Measurements from ENCODE around the gene PHF19. TPM values are rescaled to one million over a fixed set of nuclear protein-coding genes. Genes with fewer than 3 reads are reported as not detected.
A peak's percentile ranks its signal among the peaks of the same experiment; 100 is the strongest.

Gene PHF19
- total RNA-seq, 2 donors from 2014 or later, result 19.9 to 37.6 TPM

GRCh38 chr9:120859361-120859760 lies 17.6 kb downstream of the PHF19 start:
- Histone ChIP-seq H3K27me3 (replicated peaks; ENCODE audit: insufficient read depth) (no peaks in the 10 kb centered on the region), H3K9me3 (no peaks in the 10 kb centered on the region), H3K4me1 (replicated peaks) (peaks cover 5% of the 10 kb centered on the region), H3K27ac (no peak overlapping the region), H3K4me3 (no peak overlapping the region), H3K36me3 (peaks cover 0 to 12% of the 10 kb centered on the region in 2 donors)
- no peak for DNase-seq (ENCODE audit: low spot score)
- intact Hi-C loops (cut with DNase I), result no loop called here
- TF ChIP-seq, protein P1, sequence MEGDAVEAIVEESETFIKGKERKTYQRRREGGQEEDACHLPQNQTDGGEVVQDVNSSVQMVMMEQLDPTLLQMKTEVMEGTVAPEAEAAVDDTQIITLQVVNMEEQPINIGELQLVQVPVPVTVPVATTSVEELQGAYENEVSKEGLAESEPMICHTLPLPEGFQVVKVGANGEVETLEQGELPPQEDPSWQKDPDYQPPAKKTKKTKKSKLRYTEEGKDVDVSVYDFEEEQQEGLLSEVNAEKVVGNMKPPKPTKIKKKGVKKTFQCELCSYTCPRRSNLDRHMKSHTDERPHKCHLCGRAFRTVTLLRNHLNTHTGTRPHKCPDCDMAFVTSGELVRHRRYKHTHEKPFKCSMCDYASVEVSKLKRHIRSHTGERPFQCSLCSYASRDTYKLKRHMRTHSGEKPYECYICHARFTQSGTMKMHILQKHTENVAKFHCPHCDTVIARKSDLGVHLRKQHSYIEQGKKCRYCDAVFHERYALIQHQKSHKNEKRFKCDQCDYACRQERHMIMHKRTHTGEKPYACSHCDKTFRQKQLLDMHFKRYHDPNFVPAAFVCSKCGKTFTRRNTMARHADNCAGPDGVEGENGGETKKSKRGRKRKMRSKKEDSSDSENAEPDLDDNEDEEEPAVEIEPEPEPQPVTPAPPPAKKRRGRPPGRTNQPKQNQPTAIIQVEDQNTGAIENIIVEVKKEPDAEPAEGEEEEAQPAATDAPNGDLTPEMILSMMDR (IDR thresholded peaks at IDR 0.05), result no peak
- TF ChIP-seq POLR2A (IDR thresholded peaks at IDR 0.05) (no peak), POLR2AphosphoS5 (IDR thresholded peaks at IDR 0.05) (no peak)
- 71% methylated on average over 6 of the region's 6 CpGs for WGBS

DNA sequence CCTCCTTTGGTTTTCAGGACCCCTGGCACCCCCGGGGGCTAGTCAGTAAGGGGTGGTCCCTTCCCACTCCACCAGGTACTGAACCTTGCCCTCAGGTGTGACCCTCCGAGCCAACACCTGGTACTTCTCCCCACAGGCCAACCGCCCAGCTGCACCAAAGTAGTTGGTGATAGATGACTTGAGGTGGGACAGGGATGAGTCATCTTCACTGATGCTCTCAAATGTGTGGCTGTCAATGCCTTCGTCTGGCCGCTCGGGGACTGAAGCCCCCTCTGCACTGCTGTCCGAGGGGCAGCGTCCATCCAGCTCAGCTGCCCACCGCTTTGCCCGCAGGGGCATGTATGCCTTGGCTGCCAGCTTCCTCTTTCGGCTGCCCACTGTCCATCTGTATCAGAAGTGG lies 19.1 kb downstream of the PHF19 start:
- Histone ChIP-seq H3K9me3 (no peaks in the 10 kb centered on the region), H3K27ac (peak overlapping the region in 1 of 2 donors; percentile 38), H3K36me3 (peaks cover 0 to 4% of the 10 kb centered on the region in 2 donors), H3K4me3 (no peak overlapping the region), H3K27me3 (replicated peaks; ENCODE audit: insufficient read depth) (no peaks in the 10 kb centered on the region), H3K4me1 (replicated peaks) (peaks cover 5% of the 10 kb centered on the region)
- intact Hi-C loops (cut with DNase I), result no loop called here
- DNase-seq (ENCODE audit: low spot score), result no peak
- 92% methylated on average over 11 of the region's 11 CpGs for WGBS
- TF ChIP-seq POLR2AphosphoS5 (IDR thresholded peaks at IDR 0.05) (no peak), POLR2A (IDR thresholded peaks at IDR 0.05) (no peak)
- TF ChIP-seq, protein P1 (IDR thresholded peaks at IDR 0.05), result no peak

DNA sequence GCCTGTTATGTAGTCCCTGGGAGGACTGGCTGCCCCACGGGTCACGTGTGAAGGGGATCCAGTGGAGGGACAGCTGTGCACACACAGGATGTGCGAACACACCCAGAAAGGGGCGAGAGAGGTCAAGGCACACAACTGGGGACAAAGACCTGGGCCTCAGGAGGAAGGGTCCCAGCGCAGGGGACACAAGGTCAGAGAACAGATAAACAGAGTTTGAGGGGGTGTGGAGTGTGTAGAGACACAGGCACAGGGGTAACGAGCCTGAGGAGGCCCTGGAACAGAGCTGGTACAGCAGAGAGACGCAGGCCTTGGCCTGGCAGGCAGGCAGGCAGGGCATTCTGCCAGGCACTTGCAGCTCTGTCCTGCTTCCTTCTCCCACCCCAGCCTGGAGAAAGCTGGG lies 19.5 kb downstream of the PHF19 start:
- no peak for TF ChIP-seq POLR2A (IDR thresholded peaks at IDR 0.05)
- no peak for TF ChIP-seq POLR2AphosphoS5 (IDR thresholded peaks at IDR 0.05)
- TF ChIP-seq, protein P1 (IDR thresholded peaks at IDR 0.05), result no peak
- Histone ChIP-seq H3K36me3 (peaks cover 0 to under 1% of the 10 kb centered on the region in 2 donors), H3K9me3 (no peaks in the 10 kb centered on the region), H3K4me1 (replicated peaks) (peaks cover 5% of the 10 kb centered on the region), H3K27ac (peak overlapping the region; percentile 37 to 38), H3K4me3 (no peak overlapping the region), H3K27me3 (replicated peaks; ENCODE audit: insufficient read depth) (no peaks in the 10 kb centered on the region)
- WGBS, result 51% methylated on average over 7 of the region's 7 CpGs
- intact Hi-C loops (cut with DNase I), result no loop called here
- DNase-seq (ENCODE audit: low spot score), result no peak

- peak overlapping the region in 1 of 2 donors; percentile 37 for H3K27ac ChIP-seq
- H3K4me3 ChIP-seq, result no peak overlapping the region
- TF ChIP-seq POLR2AphosphoS5 (IDR thresholded peaks at IDR 0.05) (peak; percentile 58), POLR2A (IDR thresholded peaks at IDR 0.05) (no peak)
- TF ChIP-seq, protein P1 (IDR thresholded peaks at IDR 0.05), result no peak
- DNase-seq (ENCODE audit: low spot score), result peak; percentile 63
- H3K36me3 ChIP-seq, result no peaks in the 10 kb centered on the region
- intact Hi-C loops (cut with DNase I), result no loop called here
- H3K27me3 ChIP-seq (replicated peaks; ENCODE audit: insufficient read depth), result no peaks in the 10 kb centered on the region
- H3K4me1 ChIP-seq (replicated peaks), result peaks cover 5% of the 10 kb centered on the region
- WGBS, result 54% methylated on average over 2 of the region's 4 CpGs
- H3K9me3 ChIP-seq, result no peaks in the 10 kb centered on the region
These were observed 20.3 kb downstream of the PHF19 start for GRCh38 chr9:120856700-120857099.

DNA sequence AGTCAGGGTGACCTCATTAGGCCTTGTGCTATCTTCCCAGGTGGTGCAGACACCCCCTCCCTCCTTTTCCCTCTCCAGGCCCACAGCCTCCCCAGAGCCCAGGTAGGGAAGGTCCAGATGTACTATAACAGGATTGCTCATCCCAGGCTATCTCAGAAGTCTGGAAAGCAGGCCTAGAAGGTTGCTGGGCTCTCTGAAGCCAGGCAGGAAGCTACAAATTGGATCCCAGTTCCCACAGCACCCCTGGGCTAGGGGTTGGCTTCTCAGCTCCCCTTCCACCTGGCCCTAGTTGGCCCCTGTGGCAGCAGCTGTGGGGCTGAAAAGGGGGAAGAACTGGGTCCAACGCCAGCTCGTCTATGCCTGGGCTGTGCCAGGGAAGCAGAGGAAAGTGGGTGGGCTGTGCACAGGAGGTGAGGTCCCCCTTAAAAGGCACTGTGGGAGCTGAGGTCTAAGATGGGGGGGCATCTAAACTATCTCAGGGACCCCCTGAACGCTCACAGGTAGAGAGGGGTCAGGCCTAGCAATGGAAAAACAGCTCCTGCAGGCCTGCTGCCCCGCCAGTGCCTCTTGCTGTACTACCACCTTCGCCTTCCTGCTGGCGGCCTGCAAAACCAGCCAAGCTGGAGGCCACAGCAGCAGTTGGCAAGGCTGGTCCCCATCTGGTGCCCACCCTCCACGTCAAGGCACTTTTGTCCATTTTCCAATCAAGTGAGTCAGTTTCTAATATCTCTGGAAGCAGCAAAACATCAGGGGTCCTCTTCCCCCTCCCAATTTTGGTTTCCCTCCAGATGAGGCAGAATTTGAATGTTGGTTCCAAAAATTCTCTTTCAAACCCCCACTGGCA lies 20.9 kb downstream of the PHF19 start:
- Histone ChIP-seq H3K36me3 (no peaks in the 10 kb centered on the region), H3K27ac (no peak overlapping the region), H3K4me1 (replicated peaks) (peaks cover 5% of the 10 kb centered on the region), H3K27me3 (replicated peaks; ENCODE audit: insufficient read depth) (no peaks in the 10 kb centered on the region), H3K9me3 (no peaks in the 10 kb centered on the region), H3K4me3 (no peak overlapping the region)
- no peak for DNase-seq (ENCODE audit: low spot score)
- WGBS, result 86% methylated on average over 7 of the region's 7 CpGs
- intact Hi-C loops (cut with DNase I), result no loop called here
- TF ChIP-seq, protein P1 (IDR thresholded peaks at IDR 0.05), result no peak
- TF ChIP-seq POLR2AphosphoS5 (IDR thresholded peaks at IDR 0.05) (no peak), POLR2A (IDR thresholded peaks at IDR 0.05) (no peak)
